Activated CD4-positive, alpha-beta T cell treated with anti-CD3 and anti-CD28 coated beads, Interleukin-10, Interleukin-2, amounts not matched to agents 100 ng/mL and 50 ng/mL, durations not matched to agents 16 hours and 8 hours (primary cell): Measurements from ENCODE around the gene SEMA3A.

ENCODE experiments used
- DNase-seq: peaks from one replicate; pipeline ENCODE4 v3.0.0-alpha.2; 2020

Gene SEMA3A

DNA sequence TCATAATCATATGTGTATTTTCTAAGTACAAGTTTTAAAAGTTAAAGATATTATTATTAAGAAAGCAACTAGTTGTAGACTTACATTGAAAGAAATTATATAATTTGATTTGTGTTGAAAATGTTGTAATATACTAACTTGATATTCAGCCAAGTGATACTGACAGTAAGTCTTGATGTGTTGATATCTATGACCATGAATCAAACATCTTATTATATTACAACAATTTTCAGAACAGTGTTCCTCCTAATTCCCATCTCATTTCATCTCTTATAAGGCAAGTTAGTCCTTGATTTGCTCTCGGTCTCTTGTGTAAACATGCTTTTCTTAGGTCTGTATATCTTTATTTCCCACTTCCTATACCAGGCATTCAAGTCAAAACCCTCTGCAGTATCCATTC is 276.4 kb downstream of the SEMA3A start:
- no peak for DNase-seq

DNA sequence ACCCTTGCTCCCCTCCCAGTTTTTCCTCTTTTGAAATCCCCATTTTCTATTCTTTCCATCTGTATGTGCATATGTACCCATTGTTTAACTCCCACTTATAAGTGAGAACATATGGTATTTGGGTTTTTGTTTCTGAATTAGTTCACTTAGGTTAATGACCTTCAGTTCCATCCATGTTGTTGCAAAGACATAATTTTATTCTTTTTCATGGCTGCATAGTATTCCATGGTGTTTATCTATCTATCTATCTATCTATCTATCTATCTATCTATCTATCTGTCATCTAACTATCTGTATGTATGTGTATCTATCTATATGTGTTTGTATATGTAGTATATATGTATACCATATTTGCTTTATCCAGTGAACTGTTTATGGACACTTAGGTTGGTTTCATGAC is 281.4 kb downstream of the SEMA3A start:
- DNase-seq: no peak

GRCh38 chr7:83908526-83908925 is 286.1 kb downstream of the SEMA3A start:
- no peak for DNase-seq
